Measurements from ENCODE around the gene SPIRE1.
A peak's percentile ranks its signal among the peaks of the same experiment; 100 is the strongest.

SPIRE1 gene

DNA sequence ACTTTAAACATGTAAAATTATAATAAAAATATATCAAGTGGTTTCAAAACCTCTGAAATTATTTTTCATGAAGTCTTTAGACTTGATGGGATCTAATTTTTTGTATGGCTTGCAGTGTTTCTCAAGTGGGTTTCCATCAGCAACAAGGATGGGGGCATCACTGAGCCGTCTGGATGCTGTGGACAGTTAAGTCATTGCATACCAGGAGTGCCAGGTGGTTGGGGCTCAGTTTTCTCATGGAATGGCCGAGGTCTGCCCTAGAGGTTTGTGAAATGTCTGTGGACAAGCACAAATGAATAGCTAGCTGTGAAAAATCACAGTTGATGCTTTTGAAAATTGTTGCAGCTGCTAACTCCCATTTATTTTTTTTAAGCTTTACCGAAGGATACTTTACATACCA, 248.4 kb downstream of the SPIRE1 start:
- TF ChIP-seq, protein P1, sequence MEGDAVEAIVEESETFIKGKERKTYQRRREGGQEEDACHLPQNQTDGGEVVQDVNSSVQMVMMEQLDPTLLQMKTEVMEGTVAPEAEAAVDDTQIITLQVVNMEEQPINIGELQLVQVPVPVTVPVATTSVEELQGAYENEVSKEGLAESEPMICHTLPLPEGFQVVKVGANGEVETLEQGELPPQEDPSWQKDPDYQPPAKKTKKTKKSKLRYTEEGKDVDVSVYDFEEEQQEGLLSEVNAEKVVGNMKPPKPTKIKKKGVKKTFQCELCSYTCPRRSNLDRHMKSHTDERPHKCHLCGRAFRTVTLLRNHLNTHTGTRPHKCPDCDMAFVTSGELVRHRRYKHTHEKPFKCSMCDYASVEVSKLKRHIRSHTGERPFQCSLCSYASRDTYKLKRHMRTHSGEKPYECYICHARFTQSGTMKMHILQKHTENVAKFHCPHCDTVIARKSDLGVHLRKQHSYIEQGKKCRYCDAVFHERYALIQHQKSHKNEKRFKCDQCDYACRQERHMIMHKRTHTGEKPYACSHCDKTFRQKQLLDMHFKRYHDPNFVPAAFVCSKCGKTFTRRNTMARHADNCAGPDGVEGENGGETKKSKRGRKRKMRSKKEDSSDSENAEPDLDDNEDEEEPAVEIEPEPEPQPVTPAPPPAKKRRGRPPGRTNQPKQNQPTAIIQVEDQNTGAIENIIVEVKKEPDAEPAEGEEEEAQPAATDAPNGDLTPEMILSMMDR (conservative IDR thresholded peaks at IDR 0.05): no peak
- peak overlapping the region; percentile 86 for H3K27ac ChIP-seq

DNA sequence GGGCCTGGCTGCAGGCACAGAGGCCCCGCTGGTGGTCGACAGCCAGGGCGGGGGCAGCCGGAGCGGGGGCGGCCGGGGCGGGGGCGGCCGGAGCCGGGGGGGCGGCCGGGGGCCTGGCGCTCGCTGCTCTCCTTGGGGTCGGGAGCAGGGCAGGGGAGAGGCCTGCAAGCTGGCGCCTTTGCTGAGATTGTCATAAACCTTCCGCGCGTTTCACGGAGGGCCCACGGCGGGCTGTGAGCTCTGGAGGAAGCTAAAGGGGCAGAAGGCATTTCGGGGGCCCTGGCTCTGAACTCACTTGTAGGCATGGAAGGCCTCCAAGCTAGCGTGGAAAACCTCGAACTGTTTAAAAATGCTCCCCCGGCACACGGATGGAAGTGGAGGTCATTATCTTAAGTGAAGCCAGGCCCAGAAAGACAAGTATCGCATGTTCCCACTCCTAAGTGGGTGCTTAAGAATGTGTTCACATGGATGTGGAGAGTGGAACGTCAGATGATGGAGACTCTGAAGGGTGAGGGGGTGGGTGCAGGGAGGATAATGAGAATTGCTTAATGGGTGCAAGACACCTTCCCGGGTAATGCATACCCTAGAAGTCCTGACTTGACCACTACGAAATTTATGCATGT, 249.5 kb downstream of the SPIRE1 start:
- peak overlapping the region; percentile 86 for H3K27ac ChIP-seq

DNA sequence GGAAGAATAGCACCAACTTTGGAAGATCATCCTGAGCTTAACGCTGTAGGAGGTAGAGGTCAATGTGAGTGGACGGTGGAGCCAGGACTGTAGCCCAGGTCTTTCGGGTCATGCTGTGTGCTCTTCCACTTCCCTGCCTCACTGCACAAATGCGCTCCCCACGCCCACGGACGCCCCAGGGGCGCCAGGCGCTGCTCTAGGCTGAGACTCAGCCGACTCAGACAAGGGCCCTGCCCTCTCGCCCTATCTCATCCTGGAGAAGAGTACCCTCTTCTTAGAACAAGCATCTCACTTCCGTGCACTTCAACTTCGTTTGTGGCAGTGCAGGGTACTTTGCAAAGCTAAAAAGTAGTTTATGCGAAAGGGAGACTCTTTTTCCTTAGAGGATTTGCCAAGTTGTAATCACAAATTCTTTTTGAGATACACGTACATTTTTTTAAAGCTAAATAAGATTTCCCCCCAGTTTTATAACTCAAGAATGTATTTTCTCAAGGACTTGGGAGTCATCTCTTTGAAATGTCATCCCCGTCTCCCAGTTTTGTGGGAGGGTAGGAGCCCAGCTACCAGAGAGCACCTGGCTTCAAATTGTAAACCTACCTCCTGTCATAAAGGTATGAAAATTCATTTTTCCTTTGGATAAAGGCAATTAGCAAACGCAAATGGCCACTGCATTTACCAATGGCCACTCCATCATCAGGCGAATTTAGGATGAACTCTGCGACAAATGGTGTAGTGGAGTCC, 251.4 kb downstream of the SPIRE1 start:
- no peak overlapping the region for H3K27ac ChIP-seq
- TF ChIP-seq, protein P1 (conservative IDR thresholded peaks at IDR 0.05): no peak

More for the DNA sequence above, 249.5 kb downstream of the SPIRE1 start:
- TF ChIP-seq, protein P1 (conservative IDR thresholded peaks at IDR 0.05): no peak

DNA sequence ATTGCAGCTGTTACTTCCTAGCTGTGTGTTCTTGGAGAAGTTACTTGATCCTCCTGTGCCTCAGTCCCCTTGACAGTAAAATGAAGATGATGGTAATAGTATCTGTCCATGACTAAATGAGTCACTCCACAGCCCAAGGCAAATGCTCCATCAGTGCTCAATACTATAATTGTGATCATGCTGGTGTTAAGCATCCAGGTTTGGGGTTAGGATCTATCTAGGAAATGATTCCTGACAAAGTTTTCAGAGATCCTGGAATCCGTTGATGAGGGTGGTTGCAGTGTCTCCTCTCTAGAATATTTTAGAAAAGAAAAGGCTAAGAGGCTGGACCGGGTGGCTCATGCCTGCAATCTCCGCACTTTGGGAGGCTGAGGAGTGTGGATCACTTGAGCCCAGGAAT, 252.8 kb downstream of the SPIRE1 start:
- TF ChIP-seq, protein P1 (conservative IDR thresholded peaks at IDR 0.05): no peak
- no peak overlapping the region for H3K27ac ChIP-seq

DNA sequence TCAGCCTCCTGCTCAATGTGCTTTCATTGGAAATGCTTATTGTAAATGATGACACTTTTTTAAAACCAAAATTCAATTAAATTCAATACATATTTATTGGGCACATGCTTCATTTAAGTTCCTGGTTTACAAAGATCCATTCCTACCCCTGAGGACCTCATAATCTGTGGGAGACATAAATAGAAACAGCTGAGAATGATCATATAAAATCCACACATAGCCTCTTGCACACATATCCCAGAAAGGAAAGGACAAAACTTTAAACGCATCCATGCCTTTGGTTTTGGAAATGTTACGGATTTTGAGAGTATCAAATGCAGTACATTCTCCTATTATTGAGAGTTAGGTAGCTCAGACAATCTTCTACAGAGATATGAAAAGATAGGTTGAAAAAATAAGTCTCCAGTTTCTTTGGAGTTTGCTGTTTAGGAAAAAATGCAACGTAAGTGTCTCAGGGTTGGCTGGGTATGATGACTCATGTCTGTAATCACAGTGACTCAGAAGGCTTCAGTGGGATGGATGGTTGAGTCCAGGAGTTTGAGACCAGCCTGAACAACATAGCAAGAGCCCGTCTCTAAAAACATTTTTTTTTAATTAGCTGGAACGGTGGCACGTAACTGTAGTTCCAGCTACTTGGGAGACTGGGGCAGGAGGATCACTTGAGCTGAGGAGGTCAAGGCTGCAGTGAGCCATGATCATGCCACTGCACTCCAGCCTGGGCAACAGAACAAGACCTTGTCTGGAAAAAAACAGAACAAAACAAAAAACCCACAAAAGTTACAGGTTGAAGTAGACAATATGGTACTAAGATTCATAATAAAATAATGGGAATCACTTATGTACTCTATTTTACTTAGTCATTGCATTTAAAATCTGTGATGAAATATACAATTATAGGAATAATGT, 254.1 kb downstream of the SPIRE1 start:
- no peak overlapping the region for H3K27ac ChIP-seq
- TF ChIP-seq, protein P1 (conservative IDR thresholded peaks at IDR 0.05): no peak

DNA sequence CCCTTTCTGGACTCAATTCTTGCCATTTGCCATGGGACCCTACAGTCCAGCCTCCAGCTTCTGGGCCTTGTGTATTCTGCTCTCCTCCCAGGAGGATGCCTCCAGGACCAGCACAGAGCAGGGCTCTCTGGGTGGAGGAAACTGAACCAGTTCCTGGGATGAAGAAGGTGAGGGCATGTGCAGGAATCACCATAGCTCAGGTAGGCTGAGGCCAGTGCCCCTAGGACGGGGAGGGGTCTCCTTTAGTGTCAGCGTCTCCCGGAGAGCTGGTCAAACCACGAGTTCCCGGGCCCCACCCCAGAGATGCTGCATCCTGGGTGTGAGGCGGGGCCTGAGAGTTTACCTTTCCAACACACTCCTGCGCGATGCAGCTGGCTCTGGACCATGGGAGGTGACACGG, 256.0 kb downstream of the SPIRE1 start:
- H3K27ac ChIP-seq: no peak overlapping the region
- TF ChIP-seq, protein P1 (conservative IDR thresholded peaks at IDR 0.05): no peak

DNA sequence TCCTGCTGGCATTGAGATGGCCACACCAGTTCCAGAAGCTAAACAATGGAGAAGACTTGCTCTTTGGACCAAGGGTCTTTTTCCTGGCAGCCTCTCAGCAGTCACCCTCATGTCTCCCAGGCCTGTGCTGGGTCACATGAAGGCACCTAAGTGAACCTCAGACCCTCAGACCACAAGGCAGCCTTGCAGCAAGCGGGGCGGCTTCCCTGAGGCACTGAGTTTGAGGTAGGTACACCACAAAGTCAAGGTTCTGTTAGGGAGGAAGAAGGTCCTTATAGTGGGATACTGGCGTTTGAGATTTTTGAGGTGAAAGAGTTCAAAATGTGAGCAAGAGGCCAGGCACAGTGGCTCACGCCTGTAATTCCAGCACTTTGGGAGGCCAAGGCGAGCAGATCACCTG, 258.7 kb downstream of the SPIRE1 start:
- no peak overlapping the region for H3K27ac ChIP-seq
- TF ChIP-seq, protein P1 (conservative IDR thresholded peaks at IDR 0.05): no peak

Measured in VCaP (cell line).